Measurements from ENCODE around the gene ROCK2. TPM values are rescaled to one million over a fixed set of nuclear protein-coding genes. Genes with fewer than 3 reads are reported as not detected.

The ROCK2 gene
- total and polyA plus RNA-seq, 2 of the 8 experiments (the other 6 are each of a cell fraction or from before 2014, with no cell fraction given) = 2.7 to 29.0 TPM

DNA sequence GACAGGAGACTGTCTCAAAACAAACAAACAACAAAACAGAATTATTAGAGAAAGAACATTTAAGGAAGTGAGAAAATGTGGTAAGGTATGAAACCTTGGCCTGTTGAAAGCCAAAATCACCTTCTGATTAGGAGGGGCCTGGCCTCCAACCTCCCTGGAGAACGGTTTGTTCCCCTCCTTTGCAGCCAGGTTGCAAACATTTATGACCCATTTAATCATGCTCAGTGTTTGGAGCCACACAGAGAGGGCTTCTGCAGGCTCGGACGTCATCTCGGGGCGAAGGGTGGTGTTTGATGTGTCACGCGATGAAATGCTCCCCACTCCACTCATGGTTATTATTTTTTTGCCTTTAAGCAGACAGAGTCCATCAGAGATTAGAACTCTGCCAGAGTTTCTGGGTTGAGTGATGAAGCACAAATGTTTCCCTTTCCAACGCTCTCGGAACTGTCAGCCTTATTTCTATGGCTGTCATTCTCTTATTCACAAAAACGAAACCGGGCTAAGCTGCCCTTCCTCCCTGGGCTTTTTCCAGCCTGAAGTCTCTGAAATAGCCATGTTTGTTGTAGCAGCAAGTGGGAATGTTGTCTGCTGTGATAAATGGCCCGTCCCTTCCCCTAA lies 33.6 kb upstream of the ROCK2 start:
- Histone ChIP-seq H2BK20ac (ENCODE audit: low read length) (no peak overlapping the region), H3K4me3 (ENCODE audit: extremely low read depth in 1 of 4, insufficient read depth in 2 of 4, low read depth in 3 of 4, low read length in 4 of 4) (no peak overlapping the region), H2AK5ac (ENCODE audit: low read depth, low read length) (no peak overlapping the region), H2BK15ac (ENCODE audit: low read length) (no peak overlapping the region), H2BK5ac (ENCODE audit: low read depth, low read length) (no peak overlapping the region), H3K79me1 (ENCODE audit: low read depth, low read length) (no peaks in the 10 kb centered on the region), H2BK12ac (ENCODE audit: low read depth, low read length) (no peak overlapping the region), H3K23ac (ENCODE audit: insufficient read length) (no peak overlapping the region), H3K4me2 (ENCODE audit: insufficient read depth in 1 of 2, low read depth in 2 of 2, low read length in 2 of 2) (no peak overlapping the region), H3K9ac (replicated peaks in 1 of 4; ENCODE audit: extremely low read depth in 1 of 4, low read depth in 3 of 4, low read length in 3 of 4) (no peak overlapping the region), H3K9me3 (ENCODE audit: insufficient read depth in 2 of 2, low read depth in 1 of 2, low read length in 1 of 2) (no peaks in the 10 kb centered on the region), H3K56ac (replicated peaks; ENCODE audit: insufficient read length, low read depth, low read length) (no peak overlapping the region), H3K4ac (replicated peaks; ENCODE audit: insufficient read length, low read depth, low read length) (no peak overlapping the region), H4K8ac (ENCODE audit: extremely low read depth, insufficient read depth, low read length) (no peak overlapping the region), H3K79me2 (ENCODE audit: control insufficient read depth in 1 of 2, insufficient read depth in 2 of 2, low read length in 2 of 2) (no peaks in the 10 kb centered on the region), H3K27ac (ENCODE audit: low read depth, low read length) (no peak overlapping the region), H4K5ac (ENCODE audit: insufficient read length, low read depth, low read length) (no peak overlapping the region), H3K27me3 (replicated peaks in 1 of 4; ENCODE audit: control insufficient read depth in 3 of 4, extremely low read depth in 1 of 4, insufficient read depth in 3 of 4, low read length in 3 of 4) (no peaks in the 10 kb centered on the region), H4K20me1 (replicated peaks in 1 of 2; ENCODE audit: control insufficient read depth in 1 of 2, insufficient read depth in 2 of 2, low read length in 2 of 2) (no peaks in the 10 kb centered on the region), H3K18ac (ENCODE audit: extremely low read depth, low read length) (no peak overlapping the region), H2BK120ac (replicated peaks; ENCODE audit: low read depth, low read length) (no peak overlapping the region), H3K14ac (ENCODE audit: insufficient read length) (no peak overlapping the region), H3K36me3 (ENCODE audit: control insufficient read depth in 2 of 4, insufficient read depth in 4 of 4, low read length in 3 of 4) (no peaks in the 10 kb centered on the region), H3K23me2 (ENCODE audit: low read depth, low read length) (no peaks in the 10 kb centered on the region), H2AFZ (ENCODE audit: low read length) (no peak overlapping the region), H4K91ac (replicated peaks; ENCODE audit: insufficient read length, low read length) (no peak overlapping the region), H3K4me1 (replicated peaks in 1 of 4; ENCODE audit: control insufficient read depth in 3 of 4, insufficient read depth in 4 of 4, low read length in 3 of 4) (peaks cover 0 to 6% (median 4%) of the 10 kb centered on the region in 4 experiments; a peak in 5 of 7 replicates)
- no peak for DNase-seq (ENCODE audit: low read depth in 1 of 2, low spot score in 2 of 2)
- ChIA-PET CTCF (ENCODE audit: partially characterized antibody) (interaction anchor here (1.2 kb wide), 2 partner anchors 7 to 12 kb away, joined by 3 read pairs; no protein-coding TSS in a partner anchor), POLR2A (ENCODE audit: partially characterized antibody) (no interaction called here)
- 87% methylated on average over 12 of the region's 12 CpGs; no CpG with 5 or more reads in 1 of the 2 experiments for WGBS, 2 experiments (ENCODE audit: extremely low coverage in 1 of 2, insufficient coverage in 1 of 2, insufficient read length in 1 of 2, insufficient replicate concordance in 2 of 2, low coverage in 1 of 2, low lambda C conversion rate in 2 of 2, missing lambda C conversion rate in 1 of 2)
- TF ChIP-seq, protein P1, sequence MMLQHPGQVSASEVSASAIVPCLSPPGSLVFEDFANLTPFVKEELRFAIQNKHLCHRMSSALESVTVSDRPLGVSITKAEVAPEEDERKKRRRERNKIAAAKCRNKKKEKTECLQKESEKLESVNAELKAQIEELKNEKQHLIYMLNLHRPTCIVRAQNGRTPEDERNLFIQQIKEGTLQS (IDR thresholded peaks at IDR 0.05; ENCODE audit: insufficient read depth, low read depth, low read length) = no peak
- TF ChIP-seq YY1 (IDR thresholded peaks at IDR 0.05; ENCODE audit: low read depth, low read length) (no peak), RAD21 (IDR thresholded peaks at IDR 0.05 in 1 of 2, conservative IDR thresholded peaks at IDR 0.05 in 1 of 2; ENCODE audit: low read depth in 2 of 2, low read length in 2 of 2) (no peak), KDM5A (IDR thresholded peaks at IDR 0.05; ENCODE audit: low read length) (no peak)
- no peak for FAIRE-seq

Data from H1 (cell line).